ENCODE data around the gene RCCD1.
"Not testable (repeated sequence)": the region's sequence is repeated elsewhere in the genome, so short reads cannot be mapped to it uniquely, and the experiment has no call there.

Gene RCCD1

GRCh38 chr15:90906181-90906849 lies 48.4 kb upstream of the RCCD1 start (continued):
- TF ChIP-seq ZNF571 (tag by site-specific recombination; IDR thresholded peaks at IDR 0.05) = no peak
- no peak for TF ChIP-seq ZNF561 (tag by site-specific recombination; IDR thresholded peaks at IDR 0.05; ENCODE audit: borderline replicate concordance)

GRCh38 chr15:90907051-90907660 lies 47.5 kb upstream of the RCCD1 start:
- POLR2A ChIA-PET = interaction anchor here (0.6 kb wide), 1 partner anchor 74 kb away, joined by 3 read pairs; no protein-coding TSS in a partner anchor
- Histone ChIP-seq H3K9me3 (ENCODE audit: control insufficient read depth, insufficient read depth, low read depth, low read length) (no peaks in the 10 kb centered on the region), H3K4me3 (ENCODE audit: low read depth, low read length) (no peak overlapping the region), H3K36me3 (ENCODE audit: control insufficient read depth in 2 of 2, insufficient read depth in 1 of 2, low read length in 2 of 2) (peaks cover 16 to 70% of the 10 kb centered on the region in 2 experiments), H3K4me1 (ENCODE audit: control insufficient read depth, insufficient read depth, low read length) (peaks cover 9% of the 10 kb centered on the region), H3K27ac (ENCODE audit: extremely low read depth, low read depth, low read length) (no peak overlapping the region)
- 0 out of 2 replicates have a peak, but pooled peaks have one; percentile 15 for TF ChIP-seq GLIS2 (tag by site-specific recombination; IDR thresholded peaks at IDR 0.05)
- TF ChIP-seq BCL11A (tag by site-specific recombination; IDR thresholded peaks at IDR 0.05; ENCODE audit: low read depth) = no peak
- CTCF ChIA-PET = interaction anchor here (0.6 to 8.3 kb wide), 2 partner anchors 26 to 143 kb away, joined by 3 to 126 read pairs; partner anchors contain the start of genes HDDC3 and UNC45A

DNA sequence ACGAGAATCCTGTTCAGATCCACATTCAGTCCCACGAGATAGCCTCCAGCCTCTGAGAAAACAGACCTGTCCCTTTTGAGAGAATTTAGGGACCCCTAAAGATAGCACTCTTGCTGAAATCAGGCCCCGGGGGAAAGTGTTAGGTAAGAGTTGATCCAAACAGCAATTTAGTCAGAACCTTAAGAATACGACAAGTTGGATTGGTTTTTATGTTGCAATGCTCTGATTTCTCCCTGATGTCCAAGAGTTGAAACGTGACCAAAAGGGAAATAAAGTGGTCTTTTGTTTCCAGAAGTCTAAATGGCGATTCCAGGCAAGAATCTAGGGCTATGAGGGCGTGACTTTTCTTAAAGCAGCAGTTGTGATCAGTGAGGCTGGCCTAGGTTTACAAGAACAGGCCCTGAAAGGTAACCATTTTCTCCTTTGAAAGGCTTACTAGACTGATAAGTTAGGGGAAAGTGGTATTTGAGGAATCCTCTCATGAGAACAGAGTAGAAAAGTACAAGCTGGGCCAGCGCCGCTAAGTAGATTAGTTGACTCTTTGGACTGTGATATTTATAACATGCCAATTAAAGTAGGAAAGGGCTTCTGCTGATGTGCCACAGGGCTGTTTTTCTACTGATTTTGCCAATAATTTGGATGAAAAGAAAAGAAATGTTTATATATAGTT lies 46.7 kb upstream of the RCCD1 start:
- CTCF ChIA-PET = interaction anchor here (0.6 to 1.6 kb wide), 2 partner anchors 9 to 27 kb away, joined by 3 read pairs; no protein-coding TSS in a partner anchor
- H3K36me3 ChIP-seq (ENCODE audit: control insufficient read depth in 2 of 2, insufficient read depth in 1 of 2, low read length in 2 of 2) = peaks cover 20 to 79% of the 10 kb centered on the region in 2 experiments
- peaks cover 9% of the 10 kb centered on the region for H3K4me1 ChIP-seq (ENCODE audit: control insufficient read depth, insufficient read depth, low read length)
- no peaks in the 10 kb centered on the region for H3K9me3 ChIP-seq (ENCODE audit: control insufficient read depth, insufficient read depth, low read depth, low read length)
- H3K27ac ChIP-seq (ENCODE audit: extremely low read depth, low read depth, low read length) = no peak overlapping the region
- no peak overlapping the region for H3K4me3 ChIP-seq (ENCODE audit: low read depth, low read length)
- TF ChIP-seq ZNF530 (tag by site-specific recombination; IDR thresholded peaks at IDR 0.05; ENCODE audit: low read depth) (no peak), ZNF610 (tag by site-specific recombination; IDR thresholded peaks at IDR 0.05; ENCODE audit: borderline replicate concordance) (no peak), ZNF302 (tag by site-specific recombination; IDR thresholded peaks at IDR 0.05; ENCODE audit: low read depth) (no peak), ZNF112 (tag by site-specific recombination; IDR thresholded peaks at IDR 0.05) (no peak), ZNF416 (tag by site-specific recombination; IDR thresholded peaks at IDR 0.05) (no peak), ZNF16 (tag by site-specific recombination; IDR thresholded peaks at IDR 0.05; ENCODE audit: low read depth) (no peak), ZNF501 (tag by site-specific recombination; IDR thresholded peaks at IDR 0.05) (no peak), ZBTB6 (tag by site-specific recombination; IDR thresholded peaks at IDR 0.05) (no peak), ZNF354C (tag by site-specific recombination; IDR thresholded peaks at IDR 0.05; ENCODE audit: borderline replicate concordance, low read depth) (no peak), ZNF747 (tag by site-specific recombination; IDR thresholded peaks at IDR 0.05) (no peak), ZNF658 (tag by site-specific recombination; IDR thresholded peaks at IDR 0.05) (no peak), SP2 (tag by site-specific recombination; IDR thresholded peaks at IDR 0.05) (no peak), ZNF184 (tag by site-specific recombination; IDR thresholded peaks at IDR 0.05) (no peak)
- POLR2A ChIA-PET = no interaction called here

- not testable (repeated sequence) for H3K9me3 ChIP-seq (ENCODE audit: control insufficient read depth, insufficient read depth, low read depth, low read length)
- CTCF ChIA-PET = interaction anchor here (0.6 to 0.7 kb wide), 3 partner anchors 151 to 942 kb away, joined by 3 read pairs; no protein-coding TSS in a partner anchor
- peaks cover 22 to 92% of the 10 kb centered on the region in 2 experiments for H3K36me3 ChIP-seq (ENCODE audit: control insufficient read depth in 2 of 2, insufficient read depth in 1 of 2, low read length in 2 of 2)
Measured at GRCh38 chr15:90909449-90909848, 45.2 kb upstream of the RCCD1 start.

More at GRCh38 chr15:90909449-90909848, 45.2 kb upstream of the RCCD1 start:
- not testable (repeated sequence) for H3K27ac ChIP-seq (ENCODE audit: extremely low read depth, low read depth, low read length); H3K4me3 ChIP-seq (ENCODE audit: low read depth, low read length); H3K4me1 ChIP-seq (ENCODE audit: control insufficient read depth, insufficient read depth, low read length)
- POLR2A ChIA-PET = interaction anchor here (0.6 to 1.0 kb wide), 3 partner anchors 9 to 718 kb away, joined by 3 to 4 read pairs (median 3); no protein-coding TSS in a partner anchor

Data from HEK293 (cell line).